Astrocyte (in vitro differentiated cells and primary cell): ENCODE data around the gene NOX4. TPM values are rescaled to one million over a fixed set of nuclear protein-coding genes. Genes with fewer than 3 reads are reported as not detected.
"Not testable (repeated sequence)": the region's sequence is repeated elsewhere in the genome, so short reads cannot be mapped to it uniquely, and the experiment has no call there.

ENCODE experiments used
- DNase-seq: peaks from one replicate; pipeline ENCODE4 v3.0.0-alpha.2; 2010; ENCODE audit warnings: low read depth
- FAIRE-seq: peaks from 2 replicates; lab custom pipeline; 2011; peaks lifted over from hg19 to GRCh38; lab: Jason Lieb, UNC
- H2AFZ ChIP-seq: 2 replicates; pipeline ENCODE4 v1.6.0; 2012; ENCODE audit warnings: low read depth, low read length, inconsistent platforms
- H3K27ac ChIP-seq: 2 replicates; pipeline ENCODE4 v1.5.1; 2011; ENCODE audit warnings: low read depth, low read length, inconsistent platforms
- H3K27me3 ChIP-seq: 2 replicates; pipeline ENCODE4 v1.6.0; 2011; ENCODE audit warnings: low read length, inconsistent platforms; ENCODE audit not compliant: insufficient read depth
- H3K36me3 ChIP-seq: 2 replicates; pipeline ENCODE4 v1.5.1; 2011; ENCODE audit warnings: low read length, inconsistent platforms; ENCODE audit not compliant: insufficient read depth
- H3K4me1 ChIP-seq: 2 replicates; pipeline ENCODE4 v1.5.1; 2011; ENCODE audit warnings: low read length, inconsistent platforms; ENCODE audit not compliant: insufficient read depth
- H3K4me2 ChIP-seq: 2 replicates; pipeline ENCODE4 v1.6.0; 2012; ENCODE audit warnings: low read length, inconsistent platforms
- H3K4me3 ChIP-seq: 2 replicates; pipeline ENCODE4 v1.5.1; 2011; ENCODE audit warnings: low read depth, mild to moderate bottlenecking, low read length, inconsistent platforms; ENCODE audit not compliant: insufficient read depth
- H3K79me2 ChIP-seq: 2 replicates; pipeline ENCODE4 v1.6.0; 2012; ENCODE audit warnings: mild to moderate bottlenecking, low read length, inconsistent platforms; ENCODE audit not compliant: insufficient read depth
- H3K9ac ChIP-seq: 2 replicates; pipeline ENCODE4 v1.6.0; 2012; ENCODE audit warnings: mild to moderate bottlenecking, low read length, inconsistent platforms
- H3K9me3 ChIP-seq: 2 replicates; pipeline ENCODE4 v1.5.1; 2012; ENCODE audit warnings: low read depth, mild to moderate bottlenecking, low read length, inconsistent platforms; ENCODE audit not compliant: insufficient read depth
- H4K20me1 ChIP-seq: 2 replicates; pipeline ENCODE4 v1.6.0; 2012; ENCODE audit warnings: low read length, inconsistent platforms; ENCODE audit not compliant: insufficient read depth
- H3K27ac Mint-ChIP-seq: one replicate; pipeline ENCODE4 v1.8.0; 2021; ENCODE audit warnings: mild to moderate bottlenecking, mixed read lengths; ENCODE audit not compliant: unreplicated experiment
- H3K27me3 Mint-ChIP-seq: one replicate; pipeline ENCODE4 v1.8.0; 2021; ENCODE audit warnings: low read depth, mixed read lengths; ENCODE audit not compliant: unreplicated experiment
- H3K36me3 Mint-ChIP-seq: one replicate; pipeline ENCODE4 v1.8.0; 2021; ENCODE audit warnings: low read depth, mixed read lengths; ENCODE audit not compliant: unreplicated experiment
- H3K4me1 Mint-ChIP-seq: one replicate; pipeline ENCODE4 v1.8.0; 2021; ENCODE audit warnings: low read depth, mixed read lengths; ENCODE audit not compliant: unreplicated experiment
- H3K4me3 Mint-ChIP-seq: one replicate; pipeline ENCODE4 v1.8.0; 2021; ENCODE audit warnings: mild to moderate bottlenecking, moderate library complexity, mixed read lengths; ENCODE audit not compliant: unreplicated experiment
- H3K9me3 Mint-ChIP-seq: one replicate; pipeline ENCODE4 v1.8.0; 2021; ENCODE audit warnings: mild to moderate bottlenecking, mixed read lengths; ENCODE audit not compliant: unreplicated experiment
- EZH2 ChIP-seq: IDR thresholded peaks from 2 replicates; pipeline ENCODE4 v1.6.1; 2012; ENCODE audit warnings: mild to moderate bottlenecking, low read length, inconsistent platforms; ENCODE audit not compliant: insufficient read depth
- total RNA-seq: library from RNA; stranded (reverse); gene quantifications from 2 replicates; pipeline ENCODE4 v1.2.1, GENCODE V29; 2021
- TF ChIP-seq, protein P1 (sequence below): IDR thresholded peaks from 2 replicates; pipeline ENCODE4 v1.5.1; 2011; ENCODE audit warnings: low read depth, mild to moderate bottlenecking, inconsistent platforms, low read length, moderate library complexity; ENCODE audit not compliant: insufficient read depth

The NOX4 gene
- total RNA-seq, 1 donor from 2014 or later: 36.5 TPM

DNA sequence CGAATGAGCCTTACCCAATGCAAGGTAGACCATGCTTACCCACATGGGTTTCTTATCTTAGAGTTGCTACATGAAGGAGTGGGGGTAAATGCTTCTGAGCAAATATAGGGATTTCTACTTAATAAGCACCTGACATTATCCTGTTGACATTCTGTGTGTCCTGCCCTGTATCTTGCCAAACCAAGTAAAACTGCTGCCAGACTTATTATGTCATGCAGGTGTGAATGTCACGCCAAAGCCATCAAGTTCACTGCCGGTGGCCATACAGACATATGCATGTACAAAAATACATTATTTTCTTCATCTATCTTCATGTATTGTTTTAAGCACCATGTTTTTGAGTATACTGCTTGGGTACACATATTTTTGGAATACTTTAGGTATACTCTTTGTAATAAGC, 70.2 kb downstream of the NOX4 start:
- H3K4me3 Mint-ChIP-seq: no peak overlapping the region
- Histone ChIP-seq H3K27ac (no peak overlapping the region), H3K9ac (no peak overlapping the region), H3K4me3 (no peak overlapping the region), H3K9me3 (no peaks in the 10 kb centered on the region), H2AFZ (no peak overlapping the region), H3K27me3 (no peaks in the 10 kb centered on the region), H3K4me2 (no peak overlapping the region), H4K20me1 (no peaks in the 10 kb centered on the region), H3K4me1 (no peaks in the 10 kb centered on the region), H3K79me2 (no peaks in the 10 kb centered on the region), H3K36me3 (peaks cover 5% of the 10 kb centered on the region)
- no peaks in the 10 kb centered on the region for H3K4me1 Mint-ChIP-seq
- peaks cover 5% of the 10 kb centered on the region for H3K36me3 Mint-ChIP-seq
- H3K27me3 Mint-ChIP-seq: no peaks in the 10 kb centered on the region
- no peak for FAIRE-seq
- DNase-seq: no peak
- H3K27ac Mint-ChIP-seq: no peak overlapping the region
- H3K9me3 Mint-ChIP-seq: no peaks in the 10 kb centered on the region
- TF ChIP-seq EZH2: no peak
- TF ChIP-seq, protein P1, sequence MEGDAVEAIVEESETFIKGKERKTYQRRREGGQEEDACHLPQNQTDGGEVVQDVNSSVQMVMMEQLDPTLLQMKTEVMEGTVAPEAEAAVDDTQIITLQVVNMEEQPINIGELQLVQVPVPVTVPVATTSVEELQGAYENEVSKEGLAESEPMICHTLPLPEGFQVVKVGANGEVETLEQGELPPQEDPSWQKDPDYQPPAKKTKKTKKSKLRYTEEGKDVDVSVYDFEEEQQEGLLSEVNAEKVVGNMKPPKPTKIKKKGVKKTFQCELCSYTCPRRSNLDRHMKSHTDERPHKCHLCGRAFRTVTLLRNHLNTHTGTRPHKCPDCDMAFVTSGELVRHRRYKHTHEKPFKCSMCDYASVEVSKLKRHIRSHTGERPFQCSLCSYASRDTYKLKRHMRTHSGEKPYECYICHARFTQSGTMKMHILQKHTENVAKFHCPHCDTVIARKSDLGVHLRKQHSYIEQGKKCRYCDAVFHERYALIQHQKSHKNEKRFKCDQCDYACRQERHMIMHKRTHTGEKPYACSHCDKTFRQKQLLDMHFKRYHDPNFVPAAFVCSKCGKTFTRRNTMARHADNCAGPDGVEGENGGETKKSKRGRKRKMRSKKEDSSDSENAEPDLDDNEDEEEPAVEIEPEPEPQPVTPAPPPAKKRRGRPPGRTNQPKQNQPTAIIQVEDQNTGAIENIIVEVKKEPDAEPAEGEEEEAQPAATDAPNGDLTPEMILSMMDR: no peak

DNA sequence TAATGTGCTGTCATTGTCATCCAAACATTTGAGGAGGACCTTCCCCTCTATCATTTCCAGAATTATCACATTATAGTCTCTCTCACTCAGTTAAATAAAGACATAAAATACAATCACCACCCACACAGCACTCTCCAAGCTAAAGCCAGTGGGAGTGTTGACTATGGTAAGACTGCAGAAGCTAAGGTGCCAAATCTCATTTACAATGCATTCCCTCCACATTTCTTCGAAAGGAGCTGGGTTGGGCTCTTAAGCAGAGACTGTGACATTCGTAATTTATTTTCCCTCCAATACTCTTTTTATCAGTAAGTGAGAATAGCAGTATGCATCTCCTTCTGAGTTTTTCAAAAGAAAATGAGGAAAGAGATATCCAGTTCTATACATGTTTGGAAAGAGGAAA, 74.2 kb downstream of the NOX4 start:
- DNase-seq: no peak
- TF ChIP-seq EZH2: no peak
- TF ChIP-seq, protein P1: no peak
- H3K27ac Mint-ChIP-seq: no peak overlapping the region

DNA sequence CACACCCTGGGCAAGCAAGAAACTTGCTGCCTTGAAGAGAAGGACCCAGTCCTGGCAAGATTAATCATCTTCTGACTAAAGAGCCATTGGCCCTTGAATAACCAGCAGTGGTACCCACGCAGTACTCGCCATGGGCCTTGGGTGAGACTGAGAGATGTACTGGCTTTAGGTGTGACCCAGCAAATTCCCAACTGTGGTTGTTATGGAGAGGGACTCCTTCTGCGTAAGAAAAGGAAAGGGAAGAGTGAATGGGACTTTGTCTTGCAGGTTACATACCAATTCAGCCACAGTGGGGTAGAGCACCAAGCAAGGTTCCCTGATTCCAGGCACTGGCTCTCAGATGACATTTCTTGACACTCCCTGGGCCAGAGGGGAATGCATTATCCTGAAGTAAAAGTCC, 80.1 kb downstream of the NOX4 start:
- H3K27ac Mint-ChIP-seq, H3K4me3 ChIP-seq: not testable (repeated sequence)

More for the DNA sequence above, 74.2 kb downstream of the NOX4 start:
- Histone ChIP-seq H3K9ac (no peak overlapping the region), H3K27ac (no peak overlapping the region), H3K79me2 (no peaks in the 10 kb centered on the region), H3K4me3 (no peak overlapping the region), H3K4me2 (no peak overlapping the region), H3K36me3 (peaks cover 5% of the 10 kb centered on the region), H3K4me1 (no peaks in the 10 kb centered on the region), H2AFZ (no peak overlapping the region), H4K20me1 (no peaks in the 10 kb centered on the region), H3K9me3 (no peaks in the 10 kb centered on the region), H3K27me3 (no peaks in the 10 kb centered on the region)
- no peak overlapping the region for H3K4me3 Mint-ChIP-seq
- no peak for FAIRE-seq
- no peaks in the 10 kb centered on the region for H3K4me1 Mint-ChIP-seq
- peaks cover 11% of the 10 kb centered on the region for H3K36me3 Mint-ChIP-seq
- H3K9me3 Mint-ChIP-seq: no peaks in the 10 kb centered on the region
- H3K27me3 Mint-ChIP-seq: no peaks in the 10 kb centered on the region

DNA sequence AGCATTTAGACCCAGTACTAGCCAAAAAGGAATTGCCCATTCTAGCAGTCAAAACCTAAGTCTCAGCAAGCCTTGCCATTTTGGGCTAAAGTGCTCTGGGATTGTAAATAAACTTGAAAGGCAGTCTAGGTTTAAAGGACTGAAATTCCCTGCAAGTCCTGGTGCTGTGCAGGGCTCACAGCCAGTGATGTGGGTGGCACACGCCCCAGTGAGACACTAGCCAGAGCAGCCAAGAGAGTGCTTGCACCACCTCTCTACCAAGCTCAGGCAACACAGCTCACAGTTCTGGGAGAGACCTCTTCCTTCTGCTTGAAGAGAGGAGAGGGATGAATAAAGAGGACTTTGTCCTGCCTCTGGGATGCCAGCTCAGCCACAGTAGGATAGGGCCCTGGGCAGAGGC, 80.5 kb downstream of the NOX4 start:
- FAIRE-seq, H3K9ac ChIP-seq, H3K27ac ChIP-seq, H3K9me3 Mint-ChIP-seq, H3K27me3 Mint-ChIP-seq, H3K27ac Mint-ChIP-seq, H2AFZ ChIP-seq, H3K27me3 ChIP-seq, H3K79me2 ChIP-seq, H3K9me3 ChIP-seq, H3K4me3 ChIP-seq, H3K36me3 ChIP-seq, H3K4me3 Mint-ChIP-seq, H3K4me1 ChIP-seq, H3K4me2 ChIP-seq, H3K36me3 Mint-ChIP-seq, H4K20me1 ChIP-seq, DNase-seq: not testable (repeated sequence)
- H3K4me1 Mint-ChIP-seq: peaks cover 24% of the 10 kb centered on the region

More for the DNA sequence above, 80.1 kb downstream of the NOX4 start:
- not testable (repeated sequence) for H3K27me3 Mint-ChIP-seq, FAIRE-seq, H3K36me3 Mint-ChIP-seq, H3K4me1 ChIP-seq, H3K9me3 ChIP-seq, H3K4me2 ChIP-seq, H3K79me2 ChIP-seq, H4K20me1 ChIP-seq, H3K4me3 Mint-ChIP-seq, DNase-seq, H2AFZ ChIP-seq, H3K9me3 Mint-ChIP-seq, H3K36me3 ChIP-seq, H3K27me3 ChIP-seq, H3K27ac ChIP-seq, H3K9ac ChIP-seq
- H3K4me1 Mint-ChIP-seq: peaks cover 24% of the 10 kb centered on the region

DNA sequence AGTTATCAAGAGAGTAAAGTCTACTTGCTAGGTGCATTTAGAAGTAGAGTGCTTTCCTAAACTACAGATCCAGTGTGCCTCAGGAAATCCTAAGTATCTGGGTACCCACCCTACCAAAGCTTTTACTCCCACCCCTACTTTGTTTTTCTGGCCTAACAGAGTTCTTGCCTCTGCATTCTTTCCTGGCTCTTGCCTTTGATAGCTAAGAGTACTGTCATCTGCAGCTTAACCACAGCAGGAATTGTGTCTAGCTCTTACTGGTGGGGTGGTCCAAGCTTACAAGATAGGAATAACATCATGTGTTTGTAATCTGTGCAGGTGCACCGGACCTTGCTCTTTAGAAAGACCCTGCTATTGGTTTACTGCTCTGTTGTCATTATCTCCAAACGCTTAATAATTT, 82.7 kb downstream of the NOX4 start:
- H3K9me3 ChIP-seq, FAIRE-seq, H3K4me3 Mint-ChIP-seq, H3K27ac Mint-ChIP-seq, H4K20me1 ChIP-seq, H3K36me3 ChIP-seq, H3K4me3 ChIP-seq, H3K79me2 ChIP-seq, H3K36me3 Mint-ChIP-seq, H3K4me1 ChIP-seq, H2AFZ ChIP-seq, H3K27me3 ChIP-seq, H3K27me3 Mint-ChIP-seq, H3K4me2 ChIP-seq, H3K9ac ChIP-seq, H3K9me3 Mint-ChIP-seq, H3K27ac ChIP-seq: not testable (repeated sequence)
- peaks cover 24% of the 10 kb centered on the region for H3K4me1 Mint-ChIP-seq
- peak; percentile 35 for DNase-seq
